GM23338 (cell line): Measurements from ENCODE around the gene GALNT9. TPM values are rescaled to one million over a fixed set of nuclear protein-coding genes. Genes with fewer than 3 reads are reported as not detected.

ENCODE experiments used
- ATAC-seq: fragments of 200-7000 bp; cut with Tn5 transposase; 3 replicates; pipeline ENCODE4 v1.9.1; 2020
- DNase-seq: peaks from one replicate; pipeline ENCODE4 v3.0.0-alpha.2; 2015; ENCODE audit warnings: low spot score
- H2AFZ ChIP-seq: fragments of 200-600 bp; sonication (generic); 2 replicates; pipeline ENCODE4 v1.8.0; 2016; ENCODE audit warnings: antibody characterized with exemption, mild to moderate bottlenecking, moderate library complexity
- H3F3A ChIP-seq: fragments of 200-600 bp; sonication (generic); replicated peaks from 2 replicates; pipeline ENCODE4 v1.8.0; 2017; ENCODE audit warnings: antibody characterized with exemption, mixed run types, low read depth
- H3K27ac ChIP-seq: fragments of 200-600 bp; sonication (generic); 2 replicates; pipeline ENCODE4 v1.6.1; 2016; ENCODE audit warnings: low read depth
- H3K27me3 ChIP-seq: fragments of 200-600 bp; sonication (generic); 2 replicates; pipeline ENCODE4 v1.8.0; 2016; ENCODE audit warnings: mild to moderate bottlenecking, mixed run types, moderate library complexity; ENCODE audit not compliant: insufficient read depth
- H3K36me3 ChIP-seq: fragments of 200-600 bp; sonication (generic); 2 replicates; pipeline ENCODE4 v1.8.0; 2016; ENCODE audit warnings: mild to moderate bottlenecking; ENCODE audit not compliant: insufficient read depth
- H3K4me1 ChIP-seq: fragments of 200-600 bp; sonication (generic); 2 replicates; pipeline ENCODE4 v1.8.0; 2016; ENCODE audit warnings: mild to moderate bottlenecking, moderate library complexity; ENCODE audit not compliant: insufficient read depth
- H3K4me2 ChIP-seq: fragments of 200-600 bp; sonication (generic); 2 replicates; pipeline ENCODE4 v1.7.1; 2017; ENCODE audit warnings: mixed run types
- H3K4me3 ChIP-seq: fragments of 200-600 bp; sonication (generic); 2 replicates; pipeline ENCODE4 v1.6.1; 2016; ENCODE audit warnings: mixed run types
- H3K79me2 ChIP-seq: fragments of 200-600 bp; sonication (generic); replicated peaks from 2 replicates; pipeline ENCODE4 v1.8.0; 2017; ENCODE audit warnings: mild to moderate bottlenecking; ENCODE audit not compliant: insufficient read depth
- H3K9me2 ChIP-seq: fragments of 200-600 bp; sonication (generic); 2 replicates; pipeline ENCODE4 v1.8.0; 2017; ENCODE audit not compliant: insufficient read depth
- H4K20me1 ChIP-seq: fragments of 200-600 bp; sonication (generic); replicated peaks from 2 replicates; pipeline ENCODE4 v1.8.0; 2017; ENCODE audit warnings: mild to moderate bottlenecking; ENCODE audit not compliant: insufficient read depth
- H3K27ac Mint-ChIP-seq: 2 replicates; pipeline ENCODE4 v1.8.0; 2020; ENCODE audit warnings: inconsistent platforms, mild to moderate bottlenecking, moderate library complexity, mixed read lengths
- H3K27me3 Mint-ChIP-seq: 3 replicates; pipeline ENCODE4 v1.8.0; 2022; ENCODE audit warnings: low read depth, mild to moderate bottlenecking, moderate library complexity, mixed read lengths, inconsistent platforms; ENCODE audit not compliant: insufficient read depth, poor library complexity
- H3K36me3 Mint-ChIP-seq: 3 replicates; pipeline ENCODE4 v1.8.0; 2021; ENCODE audit warnings: low read depth, mild to moderate bottlenecking, inconsistent platforms, moderate library complexity, mixed read lengths
- H3K4me1 Mint-ChIP-seq: 3 replicates; pipeline ENCODE4 v1.8.0; 2020; ENCODE audit warnings: mild to moderate bottlenecking, inconsistent platforms, mixed read lengths
- H3K4me3 Mint-ChIP-seq: 3 replicates; pipeline ENCODE4 v1.8.0; 2021; ENCODE audit warnings: moderate library complexity, mild to moderate bottlenecking, inconsistent platforms, mixed read lengths
- H3K9me3 Mint-ChIP-seq: 3 replicates; pipeline ENCODE4 v1.8.0; 2020; ENCODE audit warnings: moderate library complexity, mild to moderate bottlenecking, inconsistent platforms, mixed read lengths
- CREB1 ChIP-seq: fragments of 250-450 bp; sonication (Bioruptor Pico); IDR thresholded peaks from 2 replicates; pipeline ENCODE4 v1.5.0; 2020; ENCODE audit warnings: low read depth, mild to moderate bottlenecking, moderate library complexity
- EZH2 ChIP-seq: fragments of 200-600 bp; sonication (generic); IDR thresholded peaks from one replicate; pipeline ENCODE4 v1.8.0; 2017; ENCODE audit warnings: antibody characterized with exemption, mild to moderate bottlenecking, low read depth; ENCODE audit not compliant: unreplicated experiment
- EZH2phosphoT487 ChIP-seq: fragments of 200-600 bp; sonication (generic); IDR thresholded peaks from one replicate; pipeline ENCODE4 v1.8.1; 2018; ENCODE audit warnings: antibody characterized with exemption; ENCODE audit not compliant: unreplicated experiment
- JUNB ChIP-seq: IDR thresholded peaks from one replicate; pipeline ENCODE4 v1.6.1; 2016; ENCODE audit warnings: antibody characterized with exemption; ENCODE audit not compliant: unreplicated experiment
- NANOG ChIP-seq: IDR thresholded peaks from 2 replicates; pipeline ENCODE4 v1.6.1; 2016; ENCODE audit warnings: antibody characterized with exemption, borderline replicate concordance
- POLR2AphosphoS5 ChIP-seq: IDR thresholded peaks from 2 replicates; pipeline ENCODE4 v1.6.1; 2016; ENCODE audit warnings: antibody characterized with exemption, low read depth
- STAT1 ChIP-seq: IDR thresholded peaks from one replicate; pipeline ENCODE4 v1.6.1; 2016; ENCODE audit warnings: antibody characterized with exemption; ENCODE audit not compliant: unreplicated experiment
- ZNF114 ChIP-seq: fragments of 250-450 bp; sonication (Bioruptor Pico); IDR thresholded peaks from 2 replicates; pipeline ENCODE4 v1.5.0; 2020; ENCODE audit warnings: mild to moderate bottlenecking, moderate library complexity
- ZNF331 ChIP-seq: fragments of 250-450 bp; sonication (Bioruptor Pico); IDR thresholded peaks from 2 replicates; pipeline ENCODE4 v1.5.0; 2020; ENCODE audit warnings: low read depth, mild to moderate bottlenecking, moderate library complexity
- polyA plus RNA-seq: library from polyadenylated mRNA; unstranded; fragments of >200 nt; fragmentation: Nextera tagmentation; extraction: Ambion mirVana; gene quantifications from 2 replicates; pipeline ENCODE4 v1.2.1, GENCODE V29; 2016
- total RNA-seq: library from RNA; depleted of rRNA; stranded (reverse); fragments of >200 nt; shearing (Covaris generic); gene quantifications from 2 replicates; pipeline ENCODE4 v1.2.3, GENCODE V29; 2014
- TF ChIP-seq, protein P1 (sequence below): IDR thresholded peaks from 2 replicates; pipeline ENCODE4 v1.6.1; 2016; ENCODE audit warnings: antibody characterized with exemption
- TF ChIP-seq, protein P2 (sequence below): IDR thresholded peaks from one replicate; pipeline ENCODE4 v1.6.1; 2018; ENCODE audit warnings: antibody characterized with exemption; ENCODE audit not compliant: unreplicated experiment
- TF ChIP-seq, protein P3 (sequence below), 2 experiments: fragments of 200-600 bp in 1 of 2; sonication (generic) in 1 of 2; conservative IDR thresholded peaks; 2 replicates each; pipeline versions ENCODE4 v1.5.1 to v1.6.1; 2016 to 2017; ENCODE audit warnings: antibody characterized with exemption in 2 of 2, low read depth in 2 of 2, mild to moderate bottlenecking in 2 of 2, moderate library complexity in 1 of 2
- TF ChIP-seq, protein P4 (sequence below): fragments of 250-450 bp; sonication (Bioruptor Pico); IDR thresholded peaks from 2 replicates; pipeline ENCODE4 v1.5.0; 2020; ENCODE audit warnings: mild to moderate bottlenecking, moderate library complexity

The GALNT9 gene
- total and polyA plus RNA-seq, 2 experiments from 2014 or later: 0.81 to 2.5 TPM

DNA sequence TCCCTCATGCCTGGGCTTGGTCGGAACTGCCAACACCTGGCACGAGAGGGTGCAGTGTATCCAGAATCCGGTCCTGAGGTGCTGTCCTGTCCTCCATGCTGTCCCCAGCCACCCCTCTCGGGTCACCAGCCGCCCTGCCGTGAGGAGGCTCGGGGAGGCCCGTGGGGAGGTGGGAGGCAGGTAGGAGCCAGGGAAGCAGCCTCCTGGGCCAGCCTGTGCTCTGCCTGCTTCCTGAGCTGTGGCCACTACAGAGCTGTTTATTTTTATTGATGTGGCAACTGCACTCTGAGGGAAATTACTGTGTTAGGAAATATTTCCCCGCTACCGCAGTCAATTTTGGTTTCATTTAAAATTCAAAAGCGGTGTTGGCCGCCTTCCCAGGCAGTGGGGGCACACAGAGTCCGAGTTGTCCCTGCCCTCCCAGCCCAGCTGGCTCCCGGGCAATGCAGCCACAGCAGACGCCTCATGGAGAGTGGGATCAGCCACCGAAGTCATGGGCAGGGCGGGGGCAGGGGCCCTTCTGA is 166.8 kb downstream of the GALNT9 start:
- no peak overlapping the region for H3K27ac Mint-ChIP-seq
- H3K27me3 Mint-ChIP-seq: peaks cover 17% of the 10 kb centered on the region
- no peak overlapping the region for H3K27ac ChIP-seq
- H3K4me1 ChIP-seq: no peaks in the 10 kb centered on the region
- H4K20me1 ChIP-seq: no peaks in the 10 kb centered on the region
- no peak for DNase-seq
- H3K4me3 Mint-ChIP-seq: no peak overlapping the region
- no peak overlapping the region for H3K4me2 ChIP-seq
- H3K79me2 ChIP-seq: no peaks in the 10 kb centered on the region
- no peaks in the 10 kb centered on the region for H3K4me1 Mint-ChIP-seq
- no peaks in the 10 kb centered on the region for H3K27me3 ChIP-seq
- no peaks in the 10 kb centered on the region for H3K9me2 ChIP-seq
- peaks cover 5% of the 10 kb centered on the region for H3F3A ChIP-seq
- no peak for ATAC-seq
- H2AFZ ChIP-seq: no peak overlapping the region
- TF ChIP-seq NANOG (no peak), CREB1 (CRISPR knock-in tag) (no peak), JUNB (no peak), STAT1 (no peak), POLR2AphosphoS5 (no peak), EZH2phosphoT487 (no peak), EZH2 (no peak), ZNF114 (CRISPR knock-in tag) (no peak), ZNF331 (CRISPR knock-in tag) (no peak)
- TF ChIP-seq, protein P1, sequence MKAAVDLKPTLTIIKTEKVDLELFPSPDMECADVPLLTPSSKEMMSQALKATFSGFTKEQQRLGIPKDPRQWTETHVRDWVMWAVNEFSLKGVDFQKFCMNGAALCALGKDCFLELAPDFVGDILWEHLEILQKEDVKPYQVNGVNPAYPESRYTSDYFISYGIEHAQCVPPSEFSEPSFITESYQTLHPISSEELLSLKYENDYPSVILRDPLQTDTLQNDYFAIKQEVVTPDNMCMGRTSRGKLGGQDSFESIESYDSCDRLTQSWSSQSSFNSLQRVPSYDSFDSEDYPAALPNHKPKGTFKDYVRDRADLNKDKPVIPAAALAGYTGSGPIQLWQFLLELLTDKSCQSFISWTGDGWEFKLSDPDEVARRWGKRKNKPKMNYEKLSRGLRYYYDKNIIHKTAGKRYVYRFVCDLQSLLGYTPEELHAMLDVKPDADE: no peak
- TF ChIP-seq, protein P2, sequence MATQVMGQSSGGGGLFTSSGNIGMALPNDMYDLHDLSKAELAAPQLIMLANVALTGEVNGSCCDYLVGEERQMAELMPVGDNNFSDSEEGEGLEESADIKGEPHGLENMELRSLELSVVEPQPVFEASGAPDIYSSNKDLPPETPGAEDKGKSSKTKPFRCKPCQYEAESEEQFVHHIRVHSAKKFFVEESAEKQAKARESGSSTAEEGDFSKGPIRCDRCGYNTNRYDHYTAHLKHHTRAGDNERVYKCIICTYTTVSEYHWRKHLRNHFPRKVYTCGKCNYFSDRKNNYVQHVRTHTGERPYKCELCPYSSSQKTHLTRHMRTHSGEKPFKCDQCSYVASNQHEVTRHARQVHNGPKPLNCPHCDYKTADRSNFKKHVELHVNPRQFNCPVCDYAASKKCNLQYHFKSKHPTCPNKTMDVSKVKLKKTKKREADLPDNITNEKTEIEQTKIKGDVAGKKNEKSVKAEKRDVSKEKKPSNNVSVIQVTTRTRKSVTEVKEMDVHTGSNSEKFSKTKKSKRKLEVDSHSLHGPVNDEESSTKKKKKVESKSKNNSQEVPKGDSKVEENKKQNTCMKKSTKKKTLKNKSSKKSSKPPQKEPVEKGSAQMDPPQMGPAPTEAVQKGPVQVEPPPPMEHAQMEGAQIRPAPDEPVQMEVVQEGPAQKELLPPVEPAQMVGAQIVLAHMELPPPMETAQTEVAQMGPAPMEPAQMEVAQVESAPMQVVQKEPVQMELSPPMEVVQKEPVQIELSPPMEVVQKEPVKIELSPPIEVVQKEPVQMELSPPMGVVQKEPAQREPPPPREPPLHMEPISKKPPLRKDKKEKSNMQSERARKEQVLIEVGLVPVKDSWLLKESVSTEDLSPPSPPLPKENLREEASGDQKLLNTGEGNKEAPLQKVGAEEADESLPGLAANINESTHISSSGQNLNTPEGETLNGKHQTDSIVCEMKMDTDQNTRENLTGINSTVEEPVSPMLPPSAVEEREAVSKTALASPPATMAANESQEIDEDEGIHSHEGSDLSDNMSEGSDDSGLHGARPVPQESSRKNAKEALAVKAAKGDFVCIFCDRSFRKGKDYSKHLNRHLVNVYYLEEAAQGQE: no peak
- TF ChIP-seq, protein P3, sequence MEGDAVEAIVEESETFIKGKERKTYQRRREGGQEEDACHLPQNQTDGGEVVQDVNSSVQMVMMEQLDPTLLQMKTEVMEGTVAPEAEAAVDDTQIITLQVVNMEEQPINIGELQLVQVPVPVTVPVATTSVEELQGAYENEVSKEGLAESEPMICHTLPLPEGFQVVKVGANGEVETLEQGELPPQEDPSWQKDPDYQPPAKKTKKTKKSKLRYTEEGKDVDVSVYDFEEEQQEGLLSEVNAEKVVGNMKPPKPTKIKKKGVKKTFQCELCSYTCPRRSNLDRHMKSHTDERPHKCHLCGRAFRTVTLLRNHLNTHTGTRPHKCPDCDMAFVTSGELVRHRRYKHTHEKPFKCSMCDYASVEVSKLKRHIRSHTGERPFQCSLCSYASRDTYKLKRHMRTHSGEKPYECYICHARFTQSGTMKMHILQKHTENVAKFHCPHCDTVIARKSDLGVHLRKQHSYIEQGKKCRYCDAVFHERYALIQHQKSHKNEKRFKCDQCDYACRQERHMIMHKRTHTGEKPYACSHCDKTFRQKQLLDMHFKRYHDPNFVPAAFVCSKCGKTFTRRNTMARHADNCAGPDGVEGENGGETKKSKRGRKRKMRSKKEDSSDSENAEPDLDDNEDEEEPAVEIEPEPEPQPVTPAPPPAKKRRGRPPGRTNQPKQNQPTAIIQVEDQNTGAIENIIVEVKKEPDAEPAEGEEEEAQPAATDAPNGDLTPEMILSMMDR (conservative IDR thresholded peaks at IDR 0.05; ENCODE audit: low read depth in 2 of 2): no peak
- TF ChIP-seq, protein P4, sequence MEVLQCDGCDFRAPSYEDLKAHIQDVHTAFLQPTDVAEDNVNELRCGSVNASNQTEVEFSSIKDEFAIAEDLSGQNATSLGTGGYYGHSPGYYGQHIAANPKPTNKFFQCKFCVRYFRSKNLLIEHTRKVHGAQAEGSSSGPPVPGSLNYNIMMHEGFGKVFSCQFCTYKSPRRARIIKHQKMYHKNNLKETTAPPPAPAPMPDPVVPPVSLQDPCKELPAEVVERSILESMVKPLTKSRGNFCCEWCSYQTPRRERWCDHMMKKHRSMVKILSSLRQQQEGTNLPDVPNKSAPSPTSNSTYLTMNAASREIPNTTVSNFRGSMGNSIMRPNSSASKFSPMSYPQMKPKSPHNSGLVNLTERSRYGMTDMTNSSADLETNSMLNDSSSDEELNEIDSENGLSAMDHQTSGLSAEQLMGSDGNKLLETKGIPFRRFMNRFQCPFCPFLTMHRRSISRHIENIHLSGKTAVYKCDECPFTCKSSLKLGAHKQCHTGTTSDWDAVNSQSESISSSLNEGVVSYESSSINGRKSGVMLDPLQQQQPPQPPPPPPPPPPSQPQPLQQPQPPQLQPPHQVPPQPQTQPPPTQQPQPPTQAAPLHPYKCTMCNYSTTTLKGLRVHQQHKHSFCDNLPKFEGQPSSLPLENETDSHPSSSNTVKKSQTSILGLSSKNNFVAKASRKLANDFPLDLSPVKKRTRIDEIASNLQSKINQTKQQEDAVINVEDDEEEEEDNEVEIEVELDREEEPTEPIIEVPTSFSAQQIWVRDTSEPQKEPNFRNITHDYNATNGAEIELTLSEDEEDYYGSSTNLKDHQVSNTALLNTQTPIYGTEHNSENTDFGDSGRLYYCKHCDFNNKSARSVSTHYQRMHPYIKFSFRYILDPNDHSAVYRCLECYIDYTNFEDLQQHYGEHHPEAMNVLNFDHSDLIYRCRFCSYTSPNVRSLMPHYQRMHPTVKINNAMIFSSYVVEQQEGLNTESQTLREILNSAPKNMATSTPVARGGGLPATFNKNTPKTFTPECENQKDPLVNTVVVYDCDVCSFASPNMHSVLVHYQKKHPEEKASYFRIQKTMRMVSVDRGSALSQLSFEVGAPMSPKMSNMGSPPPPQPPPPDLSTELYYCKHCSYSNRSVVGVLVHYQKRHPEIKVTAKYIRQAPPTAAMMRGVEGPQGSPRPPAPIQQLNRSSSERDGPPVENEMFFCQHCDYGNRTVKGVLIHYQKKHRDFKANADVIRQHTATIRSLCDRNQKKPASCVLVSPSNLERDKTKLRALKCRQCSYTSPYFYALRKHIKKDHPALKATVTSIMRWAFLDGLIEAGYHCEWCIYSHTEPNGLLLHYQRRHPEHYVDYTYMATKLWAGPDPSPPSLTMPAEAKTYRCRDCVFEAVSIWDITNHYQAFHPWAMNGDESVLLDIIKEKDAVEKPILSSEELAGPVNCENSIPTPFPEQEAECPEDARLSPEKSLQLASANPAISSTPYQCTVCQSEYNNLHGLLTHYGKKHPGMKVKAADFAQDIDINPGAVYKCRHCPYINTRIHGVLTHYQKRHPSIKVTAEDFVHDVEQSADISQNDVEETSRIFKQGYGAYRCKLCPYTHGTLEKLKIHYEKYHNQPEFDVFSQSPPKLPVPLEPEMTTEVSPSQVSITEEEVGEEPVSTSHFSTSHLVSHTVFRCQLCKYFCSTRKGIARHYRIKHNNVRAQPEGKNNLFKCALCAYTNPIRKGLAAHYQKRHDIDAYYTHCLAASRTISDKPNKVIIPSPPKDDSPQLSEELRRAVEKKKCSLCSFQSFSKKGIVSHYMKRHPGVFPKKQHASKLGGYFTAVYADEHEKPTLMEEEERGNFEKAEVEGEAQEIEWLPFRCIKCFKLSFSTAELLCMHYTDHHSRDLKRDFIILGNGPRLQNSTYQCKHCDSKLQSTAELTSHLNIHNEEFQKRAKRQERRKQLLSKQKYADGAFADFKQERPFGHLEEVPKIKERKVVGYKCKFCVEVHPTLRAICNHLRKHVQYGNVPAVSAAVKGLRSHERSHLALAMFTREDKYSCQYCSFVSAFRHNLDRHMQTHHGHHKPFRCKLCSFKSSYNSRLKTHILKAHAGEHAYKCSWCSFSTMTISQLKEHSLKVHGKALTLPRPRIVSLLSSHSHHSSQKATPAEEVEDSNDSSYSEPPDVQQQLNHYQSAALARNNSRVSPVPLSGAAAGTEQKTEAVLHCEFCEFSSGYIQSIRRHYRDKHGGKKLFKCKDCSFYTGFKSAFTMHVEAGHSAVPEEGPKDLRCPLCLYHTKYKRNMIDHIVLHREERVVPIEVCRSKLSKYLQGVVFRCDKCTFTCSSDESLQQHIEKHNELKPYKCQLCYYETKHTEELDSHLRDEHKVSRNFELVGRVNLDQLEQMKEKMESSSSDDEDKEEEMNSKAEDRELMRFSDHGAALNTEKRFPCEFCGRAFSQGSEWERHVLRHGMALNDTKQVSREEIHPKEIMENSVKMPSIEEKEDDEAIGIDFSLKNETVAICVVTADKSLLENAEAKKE: no peak
- no peaks in the 10 kb centered on the region; the same call in 1 of the 3 replicates for H3K36me3 Mint-ChIP-seq
- no peak overlapping the region for H3K4me3 ChIP-seq
- no peaks in the 10 kb centered on the region for H3K36me3 ChIP-seq
- peaks cover 13% of the 10 kb centered on the region for H3K9me3 Mint-ChIP-seq
